Right atrium auricular region (tissue), 2 donors: ENCODE results near the gene HOXB5. TPM values are rescaled to one million over a fixed set of nuclear protein-coding genes. Genes with fewer than 3 reads are reported as not detected.

Experiments used
- DNase-seq: peaks from one replicate; pipeline ENCODE4 v3.0.0-alpha.2; 2019; ENCODE audit warnings: low spot score
- H3K27ac ChIP-seq, 2 donors: fragments of 200-600 bp; sonication (generic); 1 replicate in 1 of 2; 2 replicates in 1 of 2; pipeline ENCODE4 v1.5.1; 2016 to 2019
- H3K27me3 ChIP-seq, 2 donors: fragments of 200-600 bp; sonication (generic); one replicate each; pipeline versions ENCODE4 v1.5.1 to v1.6.0; 2017 to 2019
- H3K36me3 ChIP-seq: fragments of 200-600 bp; sonication (generic); one replicate; pipeline ENCODE4 v1.5.1; 2016
- H3K4me1 ChIP-seq, 2 donors: fragments of 200-600 bp; sonication (generic); one replicate each; pipeline versions ENCODE4 v1.5.1 to v1.6.0; 2017 to 2019
- H3K4me3 ChIP-seq, 2 donors: fragments of 200-600 bp; sonication (generic); 1 replicate in 1 of 2; 2 replicates in 1 of 2; pipeline ENCODE4 v1.5.1; 2017 to 2019; ENCODE audit warnings: mild to moderate bottlenecking in 1 of 2, moderate library complexity in 1 of 2
- H3K9me3 ChIP-seq, 2 donors: fragments of 200-600 bp; sonication (generic); one replicate each; pipeline ENCODE4 v1.5.1; 2019
- CTCF ChIP-seq, 2 donors: fragments of 200-600 bp; sonication (generic); IDR thresholded peaks; one replicate each; pipeline ENCODE4 v1.5.1; 2019; ENCODE audit warnings: antibody characterized with exemption in 2 of 2
- total RNA-seq, 2 donors: library from RNA; depleted of rRNA; stranded (reverse); fragments of >200 nt; gene quantifications; one replicate each; pipeline ENCODE4 v1.1.0, GENCODE V29; 2016

Gene HOXB5
- not detected for total RNA-seq

- Histone ChIP-seq H3K27ac (no peak within 1 kb of the TSS), H3K9me3 (no peaks in the 10 kb centered on the region), H3K36me3 (no peaks in the 10 kb centered on the region), H3K4me3 (peak within 1 kb of the TSS; percentile 12 to 37), H3K4me1 (peaks cover 0 to 45% of the 10 kb centered on the region in 2 donors), H3K27me3 (peaks cover 36 to 61% of the 10 kb centered on the region in 2 donors)
- no peak for TF ChIP-seq CTCF (IDR thresholded peaks at IDR 0.05)
- no peak for DNase-seq
Measured at GRCh38 chr17:48593126-48593829, at the start of gene HOXB5. Gene HOXB5, minus strand, starts transcription at chr17:48593779. Its CDS starts 97 bp downstream, at chr17:48593682.

- Histone ChIP-seq H3K27me3 (peaks cover 28 to 37% of the 10 kb centered on the region in 2 donors), H3K4me3 (no peak overlapping the region)
- DNase-seq = no peak
Measured at GRCh38 chr17:48642843-48643696, 49.5 kb upstream of the HOXB5 start.

GRCh38 chr17:48642059-48642842 is 48.7 kb upstream of the HOXB5 start:
- Histone ChIP-seq H3K9me3 (no peaks in the 10 kb centered on the region), H3K4me1 (peaks cover 0 to 11% of the 10 kb centered on the region in 2 donors), H3K27me3 (peaks cover 31 to 41% of the 10 kb centered on the region in 2 donors), H3K36me3 (no peaks in the 10 kb centered on the region), H3K27ac (no peak overlapping the region), H3K4me3 (no peak overlapping the region)
- DNase-seq = no peak
- no peak for TF ChIP-seq CTCF (IDR thresholded peaks at IDR 0.05)

More at GRCh38 chr17:48642843-48643696, 49.5 kb upstream of the HOXB5 start:
- TF ChIP-seq CTCF (IDR thresholded peaks at IDR 0.05) = no peak
- no peak overlapping the region for H3K27ac ChIP-seq
- H3K36me3 ChIP-seq = no peaks in the 10 kb centered on the region
- H3K9me3 ChIP-seq = no peaks in the 10 kb centered on the region
- H3K4me1 ChIP-seq = peaks cover 0 to 15% of the 10 kb centered on the region in 2 donors

- H3K9me3 ChIP-seq = no peaks in the 10 kb centered on the region
- H3K27me3 ChIP-seq = peaks cover 33 to 44% of the 10 kb centered on the region in 2 donors
- peaks cover 0 to 5% of the 10 kb centered on the region in 2 donors for H3K4me1 ChIP-seq
- no peak overlapping the region for H3K4me3 ChIP-seq
- H3K27ac ChIP-seq = no peak overlapping the region
- no peak for DNase-seq
- TF ChIP-seq CTCF (IDR thresholded peaks at IDR 0.05) = no peak
- H3K36me3 ChIP-seq = no peaks in the 10 kb centered on the region
Measured at GRCh38 chr17:48641541-48642058, 48.0 kb upstream of the HOXB5 start.

- H3K4me3 ChIP-seq = no peak overlapping the region
- H3K36me3 ChIP-seq = no peaks in the 10 kb centered on the region
- no peaks in the 10 kb centered on the region for H3K9me3 ChIP-seq
- H3K27ac ChIP-seq = no peak overlapping the region
- TF ChIP-seq CTCF (IDR thresholded peaks at IDR 0.05) = no peak
- H3K4me1 ChIP-seq = no peaks in the 10 kb centered on the region
- no peak for DNase-seq
- H3K27me3 ChIP-seq = peaks cover 33 to 46% of the 10 kb centered on the region in 2 donors
Measured at GRCh38 chr17:48640858-48641180, 47.2 kb upstream of the HOXB5 start.
